GM20431 (cell line): ENCODE results near the gene GPR141.
"Not testable (repeated sequence)": the region's sequence is repeated elsewhere in the genome, so short reads cannot be mapped to it uniquely, and the experiment has no call there.

Experiments
- in situ Hi-C: fragments of 300-500 bp; cut with MseI, MboI; formaldehyde crosslinking; loops from one replicate; pipeline ENCODE4 v1.15.0; 2020; ENCODE audit warnings: low sequenced_read_pairs; ENCODE audit not compliant: unreplicated experiment

Gene GPR141

GRCh38 chr7:37675749-37676148, 7.8 kb upstream of the GPR141 start:
- in situ Hi-C loops: no loop called here

- in situ Hi-C loops: no loop called here
Observed at GRCh38 chr7:37684927-37685326, 1.4 kb downstream of the GPR141 start.

- in situ Hi-C loops: no loop called here
Observed at GRCh38 chr7:37686556-37687345, 3.2 kb downstream of the GPR141 start.

GRCh38 chr7:37690206-37690605, 6.6 kb downstream of the GPR141 start:
- in situ Hi-C loops: no loop called here

- in situ Hi-C loops: no loop called here
Observed at GRCh38 chr7:37694208-37695094, 10.9 kb downstream of the GPR141 start.

- in situ Hi-C loops: no loop called here
Observed at GRCh38 chr7:37698276-37698675, 14.7 kb downstream of the GPR141 start.

- in situ Hi-C loops: no loop called here
Observed at GRCh38 chr7:37698782-37699181, 15.2 kb downstream of the GPR141 start.

GRCh38 chr7:37701769-37702168, 18.2 kb downstream of the GPR141 start:
- in situ Hi-C loops: no loop called here

- in situ Hi-C loops: no loop called here
Observed at GRCh38 chr7:37703361-37703760, 19.8 kb downstream of the GPR141 start.

- in situ Hi-C loops: not testable (repeated sequence)
Observed at GRCh38 chr7:37704328-37704833, 20.8 kb downstream of the GPR141 start.

GRCh38 chr7:37705976-37706375, 22.4 kb downstream of the GPR141 start:
- in situ Hi-C loops: no loop called here

GRCh38 chr7:37706804-37707203, 23.2 kb downstream of the GPR141 start:
- in situ Hi-C loops: no loop called here

GRCh38 chr7:37707754-37708485, 24.4 kb downstream of the GPR141 start:
- in situ Hi-C loops: no loop called here

- in situ Hi-C loops: no loop called here
Observed at GRCh38 chr7:37709631-37710509, 26.3 kb downstream of the GPR141 start.

GRCh38 chr7:37713613-37714012, 30.0 kb downstream of the GPR141 start:
- in situ Hi-C loops: no loop called here

- in situ Hi-C loops: no loop called here
Observed at GRCh38 chr7:37714606-37715005, 31.0 kb downstream of the GPR141 start.

- in situ Hi-C loops: no loop called here
Observed at GRCh38 chr7:37718585-37718984, 35.0 kb downstream of the GPR141 start.

GRCh38 chr7:37719077-37719476, 35.5 kb downstream of the GPR141 start:
- in situ Hi-C loops: no loop called here

GRCh38 chr7:37724732-37725131, 41.2 kb downstream of the GPR141 start:
- in situ Hi-C loops: no loop called here
